ENCODE data around the gene DGKB. TPM values are rescaled to one million over a fixed set of nuclear protein-coding genes. Genes with fewer than 3 reads are reported as not detected.

The DGKB gene
- total RNA-seq, 1 experiment from 2014 or later: 1.9 TPM

DNA sequence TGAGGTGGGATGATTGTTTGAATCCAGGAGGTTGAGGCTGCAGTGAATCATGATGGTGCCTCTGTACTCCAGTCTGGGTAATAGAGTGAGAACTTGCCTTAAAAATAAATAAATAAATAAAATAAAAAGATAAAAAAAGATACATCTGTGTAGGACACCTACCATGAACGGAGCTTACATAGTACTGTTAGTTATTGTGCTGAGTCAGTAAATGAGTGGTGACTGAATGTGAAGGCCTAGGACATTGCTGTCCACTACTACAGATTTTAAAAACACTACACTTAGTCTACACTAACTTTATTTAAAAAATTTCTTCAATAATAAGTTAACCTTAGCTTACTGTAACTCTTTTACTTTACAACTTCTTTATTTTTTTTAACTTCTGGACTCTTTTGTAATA is 806.4 kb downstream of the DGKB start:
- ChIA-PET POLR2A (no interaction called here), CTCF (no interaction called here)
- Mint-ChIP-seq H3K9me3 (no peaks in the 10 kb centered on the region), H3K27me3 (ENCODE audit: low read depth) (no peaks in the 10 kb centered on the region; the same call in 1 of the 2 replicates), H3K4me3 (no peak overlapping the region), H3K36me3 (no peaks in the 10 kb centered on the region), H3K27ac (no peak overlapping the region), H3K4me1 (no peaks in the 10 kb centered on the region)
- TF ChIP-seq NR2C2 (CRISPR knock-in tag; IDR thresholded peaks at IDR 0.05): no peak
- TF ChIP-seq, protein P1, sequence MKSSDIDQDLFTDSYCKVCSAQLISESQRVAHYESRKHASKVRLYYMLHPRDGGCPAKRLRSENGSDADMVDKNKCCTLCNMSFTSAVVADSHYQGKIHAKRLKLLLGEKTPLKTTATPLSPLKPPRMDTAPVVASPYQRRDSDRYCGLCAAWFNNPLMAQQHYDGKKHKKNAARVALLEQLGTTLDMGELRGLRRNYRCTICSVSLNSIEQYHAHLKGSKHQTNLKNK (CRISPR knock-in tag; IDR thresholded peaks at IDR 0.05): no peak
- TF ChIP-seq, protein P2, sequence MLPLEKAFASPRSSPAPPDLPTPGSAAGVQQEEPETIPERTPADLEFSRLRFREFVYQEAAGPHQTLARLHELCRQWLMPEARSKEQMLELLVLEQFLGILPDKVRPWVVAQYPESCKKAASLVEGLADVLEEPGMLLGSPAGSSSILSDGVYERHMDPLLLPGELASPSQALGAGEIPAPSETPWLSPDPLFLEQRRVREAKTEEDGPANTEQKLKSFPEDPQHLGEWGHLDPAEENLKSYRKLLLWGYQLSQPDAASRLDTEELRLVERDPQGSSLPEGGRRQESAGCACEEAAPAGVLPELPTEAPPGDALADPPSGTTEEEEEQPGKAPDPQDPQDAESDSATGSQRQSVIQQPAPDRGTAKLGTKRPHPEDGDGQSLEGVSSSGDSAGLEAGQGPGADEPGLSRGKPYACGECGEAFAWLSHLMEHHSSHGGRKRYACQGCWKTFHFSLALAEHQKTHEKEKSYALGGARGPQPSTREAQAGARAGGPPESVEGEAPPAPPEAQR (CRISPR knock-in tag; IDR thresholded peaks at IDR 0.05): no peak
- no peak for TF ChIP-seq CREM (CRISPR knock-in tag; IDR thresholded peaks at IDR 0.05)
- no peak for TF ChIP-seq ZNF219 (CRISPR knock-in tag; IDR thresholded peaks at IDR 0.05; ENCODE audit: borderline replicate concordance)
- TF ChIP-seq, protein P3, sequence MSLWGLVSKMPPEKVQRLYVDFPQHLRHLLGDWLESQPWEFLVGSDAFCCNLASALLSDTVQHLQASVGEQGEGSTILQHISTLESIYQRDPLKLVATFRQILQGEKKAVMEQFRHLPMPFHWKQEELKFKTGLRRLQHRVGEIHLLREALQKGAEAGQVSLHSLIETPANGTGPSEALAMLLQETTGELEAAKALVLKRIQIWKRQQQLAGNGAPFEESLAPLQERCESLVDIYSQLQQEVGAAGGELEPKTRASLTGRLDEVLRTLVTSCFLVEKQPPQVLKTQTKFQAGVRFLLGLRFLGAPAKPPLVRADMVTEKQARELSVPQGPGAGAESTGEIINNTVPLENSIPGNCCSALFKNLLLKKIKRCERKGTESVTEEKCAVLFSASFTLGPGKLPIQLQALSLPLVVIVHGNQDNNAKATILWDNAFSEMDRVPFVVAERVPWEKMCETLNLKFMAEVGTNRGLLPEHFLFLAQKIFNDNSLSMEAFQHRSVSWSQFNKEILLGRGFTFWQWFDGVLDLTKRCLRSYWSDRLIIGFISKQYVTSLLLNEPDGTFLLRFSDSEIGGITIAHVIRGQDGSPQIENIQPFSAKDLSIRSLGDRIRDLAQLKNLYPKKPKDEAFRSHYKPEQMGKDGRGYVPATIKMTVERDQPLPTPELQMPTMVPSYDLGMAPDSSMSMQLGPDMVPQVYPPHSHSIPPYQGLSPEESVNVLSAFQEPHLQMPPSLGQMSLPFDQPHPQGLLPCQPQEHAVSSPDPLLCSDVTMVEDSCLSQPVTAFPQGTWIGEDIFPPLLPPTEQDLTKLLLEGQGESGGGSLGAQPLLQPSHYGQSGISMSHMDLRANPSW (CRISPR knock-in tag; conservative IDR thresholded peaks at IDR 0.05; ENCODE audit: low read depth): no peak
- TF ChIP-seq ZNF423 (CRISPR knock-in tag; IDR thresholded peaks at IDR 0.05): no peak
- TF ChIP-seq CREB1 (CRISPR knock-in tag; IDR thresholded peaks at IDR 0.05): no peak
- TF ChIP-seq, protein P4, sequence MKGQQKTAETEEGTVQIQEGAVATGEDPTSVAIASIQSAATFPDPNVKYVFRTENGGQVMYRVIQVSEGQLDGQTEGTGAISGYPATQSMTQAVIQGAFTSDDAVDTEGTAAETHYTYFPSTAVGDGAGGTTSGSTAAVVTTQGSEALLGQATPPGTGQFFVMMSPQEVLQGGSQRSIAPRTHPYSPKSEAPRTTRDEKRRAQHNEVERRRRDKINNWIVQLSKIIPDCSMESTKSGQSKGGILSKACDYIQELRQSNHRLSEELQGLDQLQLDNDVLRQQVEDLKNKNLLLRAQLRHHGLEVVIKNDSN (CRISPR knock-in tag; IDR thresholded peaks at IDR 0.05): no peak
- ATAC-seq (no peak), DNase-seq (ENCODE audit: low spot score) (no peak)

DNA sequence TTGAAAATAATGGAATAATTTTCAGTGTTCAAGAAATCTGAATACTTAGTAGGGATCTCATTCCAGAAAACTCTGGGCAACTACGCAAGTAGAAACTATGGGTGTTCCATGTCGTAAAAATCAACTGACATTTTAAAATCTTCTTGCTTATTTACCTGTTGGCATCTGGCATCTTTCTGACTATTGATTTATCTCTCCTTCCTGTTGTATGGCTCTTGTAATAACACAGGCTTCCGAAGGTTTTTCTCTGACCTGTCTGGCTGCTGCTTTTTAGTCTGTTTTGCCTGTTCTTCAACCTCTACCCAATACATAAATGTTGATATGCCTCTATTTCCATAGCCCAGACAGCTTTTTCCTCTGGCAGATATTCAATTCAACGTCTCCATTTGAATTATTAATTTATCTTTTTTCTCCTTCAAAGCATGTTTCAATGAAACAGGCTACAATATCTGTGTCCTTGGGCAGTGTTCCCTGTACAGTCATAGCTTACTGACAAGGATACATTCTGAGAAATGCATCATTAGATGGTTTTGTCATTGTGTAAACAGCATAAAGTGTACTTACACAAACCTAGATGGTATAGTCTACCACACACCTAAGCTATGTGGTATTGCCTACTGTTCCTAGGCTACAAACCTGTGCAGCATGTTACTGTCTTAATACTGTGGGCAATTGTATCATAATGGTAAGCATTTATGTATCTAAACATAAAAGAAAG is 807.2 kb downstream of the DGKB start:
- Mint-ChIP-seq H3K4me3 (no peak overlapping the region), H3K4me1 (no peaks in the 10 kb centered on the region), H3K27ac (no peak overlapping the region), H3K9me3 (no peaks in the 10 kb centered on the region), H3K36me3 (no peaks in the 10 kb centered on the region), H3K27me3 (ENCODE audit: low read depth) (no peaks in the 10 kb centered on the region; the same call in 1 of the 2 replicates)
- DNase-seq (ENCODE audit: low spot score) (no peak), ATAC-seq (no peak)
- POLR2A ChIA-PET: no interaction called here
- CTCF ChIA-PET: no interaction called here
- TF ChIP-seq, protein P5, sequence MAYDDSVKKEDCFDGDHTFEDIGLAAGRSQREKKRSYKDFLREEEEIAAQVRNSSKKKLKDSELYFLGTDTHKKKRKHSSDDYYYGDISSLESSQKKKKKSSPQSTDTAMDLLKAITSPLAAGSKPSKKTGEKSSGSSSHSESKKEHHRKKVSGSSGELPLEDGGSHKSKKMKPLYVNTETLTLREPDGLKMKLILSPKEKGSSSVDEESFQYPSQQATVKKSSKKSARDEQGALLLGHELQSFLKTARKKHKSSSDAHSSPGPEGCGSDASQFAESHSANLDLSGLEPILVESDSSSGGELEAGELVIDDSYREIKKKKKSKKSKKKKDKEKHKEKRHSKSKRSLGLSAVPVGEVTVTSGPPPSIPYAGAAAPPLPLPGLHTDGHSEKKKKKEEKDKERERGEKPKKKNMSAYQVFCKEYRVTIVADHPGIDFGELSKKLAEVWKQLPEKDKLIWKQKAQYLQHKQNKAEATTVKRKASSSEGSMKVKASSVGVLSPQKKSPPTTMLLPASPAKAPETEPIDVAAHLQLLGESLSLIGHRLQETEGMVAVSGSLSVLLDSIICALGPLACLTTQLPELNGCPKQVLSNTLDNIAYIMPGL (CRISPR knock-in tag; IDR thresholded peaks at IDR 0.05): no peak
- TF ChIP-seq, protein P6, sequence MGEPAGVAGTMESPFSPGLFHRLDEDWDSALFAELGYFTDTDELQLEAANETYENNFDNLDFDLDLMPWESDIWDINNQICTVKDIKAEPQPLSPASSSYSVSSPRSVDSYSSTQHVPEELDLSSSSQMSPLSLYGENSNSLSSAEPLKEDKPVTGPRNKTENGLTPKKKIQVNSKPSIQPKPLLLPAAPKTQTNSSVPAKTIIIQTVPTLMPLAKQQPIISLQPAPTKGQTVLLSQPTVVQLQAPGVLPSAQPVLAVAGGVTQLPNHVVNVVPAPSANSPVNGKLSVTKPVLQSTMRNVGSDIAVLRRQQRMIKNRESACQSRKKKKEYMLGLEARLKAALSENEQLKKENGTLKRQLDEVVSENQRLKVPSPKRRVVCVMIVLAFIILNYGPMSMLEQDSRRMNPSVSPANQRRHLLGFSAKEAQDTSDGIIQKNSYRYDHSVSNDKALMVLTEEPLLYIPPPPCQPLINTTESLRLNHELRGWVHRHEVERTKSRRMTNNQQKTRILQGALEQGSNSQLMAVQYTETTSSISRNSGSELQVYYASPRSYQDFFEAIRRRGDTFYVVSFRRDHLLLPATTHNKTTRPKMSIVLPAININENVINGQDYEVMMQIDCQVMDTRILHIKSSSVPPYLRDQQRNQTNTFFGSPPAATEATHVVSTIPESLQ (CRISPR knock-in tag; IDR thresholded peaks at IDR 0.05): no peak
- TF ChIP-seq, protein P7, sequence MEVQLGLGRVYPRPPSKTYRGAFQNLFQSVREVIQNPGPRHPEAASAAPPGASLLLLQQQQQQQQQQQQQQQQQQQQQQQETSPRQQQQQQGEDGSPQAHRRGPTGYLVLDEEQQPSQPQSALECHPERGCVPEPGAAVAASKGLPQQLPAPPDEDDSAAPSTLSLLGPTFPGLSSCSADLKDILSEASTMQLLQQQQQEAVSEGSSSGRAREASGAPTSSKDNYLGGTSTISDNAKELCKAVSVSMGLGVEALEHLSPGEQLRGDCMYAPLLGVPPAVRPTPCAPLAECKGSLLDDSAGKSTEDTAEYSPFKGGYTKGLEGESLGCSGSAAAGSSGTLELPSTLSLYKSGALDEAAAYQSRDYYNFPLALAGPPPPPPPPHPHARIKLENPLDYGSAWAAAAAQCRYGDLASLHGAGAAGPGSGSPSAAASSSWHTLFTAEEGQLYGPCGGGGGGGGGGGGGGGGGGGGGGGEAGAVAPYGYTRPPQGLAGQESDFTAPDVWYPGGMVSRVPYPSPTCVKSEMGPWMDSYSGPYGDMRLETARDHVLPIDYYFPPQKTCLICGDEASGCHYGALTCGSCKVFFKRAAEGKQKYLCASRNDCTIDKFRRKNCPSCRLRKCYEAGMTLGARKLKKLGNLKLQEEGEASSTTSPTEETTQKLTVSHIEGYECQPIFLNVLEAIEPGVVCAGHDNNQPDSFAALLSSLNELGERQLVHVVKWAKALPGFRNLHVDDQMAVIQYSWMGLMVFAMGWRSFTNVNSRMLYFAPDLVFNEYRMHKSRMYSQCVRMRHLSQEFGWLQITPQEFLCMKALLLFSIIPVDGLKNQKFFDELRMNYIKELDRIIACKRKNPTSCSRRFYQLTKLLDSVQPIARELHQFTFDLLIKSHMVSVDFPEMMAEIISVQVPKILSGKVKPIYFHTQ (CRISPR knock-in tag; IDR thresholded peaks at IDR 0.05): no peak
- no peak for TF ChIP-seq RORB (CRISPR knock-in tag; IDR thresholded peaks at IDR 0.05)
- no peak for TF ChIP-seq ZNF423 (CRISPR knock-in tag; IDR thresholded peaks at IDR 0.05)
- TF ChIP-seq CBFB (CRISPR knock-in tag; IDR thresholded peaks at IDR 0.05; ENCODE audit: low read depth): no peak
- no peak for TF ChIP-seq ZNF671 (CRISPR knock-in tag; IDR thresholded peaks at IDR 0.05)
- TF ChIP-seq, protein P8, sequence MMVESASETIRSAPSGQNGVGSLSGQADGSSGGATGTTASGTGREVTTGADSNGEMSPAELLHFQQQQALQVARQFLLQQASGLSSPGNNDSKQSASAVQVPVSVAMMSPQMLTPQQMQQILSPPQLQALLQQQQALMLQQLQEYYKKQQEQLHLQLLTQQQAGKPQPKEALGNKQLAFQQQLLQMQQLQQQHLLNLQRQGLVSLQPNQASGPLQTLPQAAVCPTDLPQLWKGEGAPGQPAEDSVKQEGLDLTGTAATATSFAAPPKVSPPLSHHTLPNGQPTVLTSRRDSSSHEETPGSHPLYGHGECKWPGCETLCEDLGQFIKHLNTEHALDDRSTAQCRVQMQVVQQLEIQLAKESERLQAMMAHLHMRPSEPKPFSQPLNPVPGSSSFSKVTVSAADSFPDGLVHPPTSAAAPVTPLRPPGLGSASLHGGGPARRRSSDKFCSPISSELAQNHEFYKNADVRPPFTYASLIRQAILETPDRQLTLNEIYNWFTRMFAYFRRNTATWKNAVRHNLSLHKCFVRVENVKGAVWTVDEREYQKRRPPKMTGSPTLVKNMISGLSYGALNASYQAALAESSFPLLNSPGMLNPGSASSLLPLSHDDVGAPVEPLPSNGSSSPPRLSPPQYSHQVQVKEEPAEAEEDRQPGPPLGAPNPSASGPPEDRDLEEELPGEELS (CRISPR knock-in tag; IDR thresholded peaks at IDR 0.05): no peak
- no peak for TF ChIP-seq SP1 (CRISPR knock-in tag; conservative IDR thresholded peaks at IDR 0.05)
- no peak for TF ChIP-seq GTF2I (CRISPR knock-in tag; conservative IDR thresholded peaks at IDR 0.05)
- TF ChIP-seq PRRX2 (CRISPR knock-in tag; IDR thresholded peaks at IDR 0.05): no peak
